Measurements from ENCODE around the gene NANOS3. TPM values are rescaled to one million over a fixed set of nuclear protein-coding genes. Genes with fewer than 3 reads are reported as not detected.

The NANOS3 gene
- under 1 TPM in 1 of 2 experiments, not detected in 1; 0.55 TPM for total RNA-seq

DNA sequence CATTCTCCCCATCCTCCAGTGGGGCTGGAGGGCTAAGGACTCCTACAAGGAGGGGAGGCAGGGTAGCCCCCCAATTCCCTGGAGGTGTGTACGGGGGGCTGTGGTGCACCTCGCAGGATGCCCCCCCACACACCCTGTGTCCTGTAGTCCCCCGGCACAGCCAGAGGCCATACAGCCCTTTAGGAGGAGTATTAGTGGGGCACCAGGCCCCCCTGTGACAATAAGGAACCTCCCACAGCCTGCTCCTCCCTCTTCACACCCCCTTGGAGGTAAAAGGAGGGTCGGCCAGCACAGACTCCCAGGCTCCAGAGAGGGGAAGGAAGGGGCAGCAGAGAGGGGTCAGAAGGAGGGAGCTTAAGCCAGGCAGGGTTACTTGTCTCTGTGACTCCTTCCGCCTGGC lies at the start of gene NANOS3:
TSS of gene NANOS3 (plus strand) at position 301 of the 400 bp plus-strand sequence. CDS start 115 bp downstream, outside the sequence.

DNA sequence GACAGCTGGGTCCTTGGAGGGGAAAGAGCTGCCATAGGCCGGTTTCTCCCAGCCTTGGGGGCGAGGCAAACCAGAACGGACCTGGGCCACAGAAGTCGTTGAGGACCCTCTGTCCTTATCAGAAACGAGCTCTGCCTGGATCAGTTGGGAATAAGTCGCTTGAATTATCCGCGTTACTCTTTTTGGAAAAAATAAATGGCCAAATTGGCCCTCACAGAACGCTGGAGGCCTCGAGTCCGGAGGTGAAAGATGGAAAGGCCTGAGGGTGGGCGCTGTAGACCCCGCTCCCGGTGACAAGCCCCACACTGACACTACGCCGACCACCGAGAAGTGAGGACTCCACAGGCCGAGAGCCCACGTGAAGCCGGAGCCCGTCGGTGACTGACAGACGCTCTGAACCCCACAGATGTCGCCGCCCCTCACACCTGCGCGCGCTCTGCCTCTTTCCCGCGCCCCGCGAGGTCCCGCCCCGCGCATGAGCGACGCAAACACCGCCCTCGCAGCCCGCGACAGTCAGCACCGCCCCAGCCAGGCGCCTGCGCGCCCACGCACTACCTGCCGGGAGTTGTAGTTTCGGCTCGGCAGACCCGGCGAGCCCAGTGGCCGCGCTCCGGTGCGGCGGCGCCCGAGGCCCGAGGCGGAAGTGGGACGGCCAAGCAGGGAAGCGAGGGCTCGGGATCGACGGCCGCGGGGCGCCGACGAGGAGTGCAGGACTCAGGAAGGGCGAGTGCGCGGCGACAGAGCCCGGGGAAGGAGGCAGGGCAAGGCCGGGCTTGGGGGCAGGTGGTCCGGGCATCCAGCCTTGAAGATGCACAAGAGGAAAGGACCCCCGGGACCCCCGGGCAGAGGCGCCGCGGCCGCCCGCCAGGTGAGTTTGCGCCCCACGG lies 28.9 kb downstream of the NANOS3 start, which contains the start of the genes BRME1 and CC2D1A:
TSS of gene BRME1 (minus strand) at position 484 of the 887 bp plus-strand sequence. CDS start 1,225 bp downstream, outside the sequence.
TSS of gene CC2D1A (plus strand) at position 568 of the 887 bp plus-strand sequence. CDS start at position 809, 241 bp downstream.

Small RNA genes within 50 kb of the gene (microRNA-seq; reads per million reads assigned to microRNA genes)
- gene MIR181C (ENCODE audit: borderline microRNAs expressed, borderline replicate concordance) (60.1 reads per million, percentile 66 among the genes with 10 or more reads in this experiment), gene MIR181D (ENCODE audit: borderline microRNAs expressed, borderline replicate concordance) (43.4 reads per million, percentile 63 among the genes with 10 or more reads in this experiment)

Other genes starting within 250 kb of the NANOS3 start
- 10 to 100 TPM; 31.3 to 34.1 TPM for gene MRI1, start 112.6 kb upstream of the NANOS3 start, total RNA-seq
- gene C19orf53, start 102.7 kb upstream of the NANOS3 start, total RNA-seq: 100 to 1,000 TPM; 100 to 105 TPM
- gene ZSWIM4, start 81.7 kb upstream of the NANOS3 start, total RNA-seq: 10 to 100 TPM in 1 of 2 experiments, 1 to 10 TPM in 1; 9.8 to 10.6 TPM
- 1 to 10 TPM; 5.1 to 5.8 TPM for gene BRME1, start 29.0 kb downstream of the NANOS3 start, total RNA-seq
- gene CC2D1A, start 29.1 kb downstream of the NANOS3 start, total RNA-seq: 10 to 100 TPM; 27.9 to 31.5 TPM
- gene PODNL1, start 61.3 kb downstream of the NANOS3 start, total RNA-seq: under 1 TPM; 0.50 to 0.70 TPM
- 10 to 100 TPM; 66.7 to 69.5 TPM for gene DCAF15, start 75.4 kb downstream of the NANOS3 start, total RNA-seq
- gene RFX1, start 129.2 kb downstream of the NANOS3 start, total RNA-seq: 10 to 100 TPM; 15.6 to 16.8 TPM
- not detected for gene RLN3, start 151.0 kb downstream of the NANOS3 start, total RNA-seq
- gene IL27RA, start 154.6 kb downstream of the NANOS3 start, total RNA-seq: 10 to 100 TPM; 82.9 to 83.3 TPM
- not detected for gene PALM3, start 184.9 kb downstream of the NANOS3 start, total RNA-seq
- gene MISP3, start 195.7 kb downstream of the NANOS3 start, total RNA-seq: 1 to 10 TPM; 1.6 to 1.8 TPM
- gene C19orf67, start 208.6 kb downstream of the NANOS3 start, total RNA-seq: under 1 TPM in 1 of 2 experiments, not detected in 1; 0.23 TPM
- gene SAMD1, start 213.6 kb downstream of the NANOS3 start, total RNA-seq: 10 to 100 TPM; 63.2 to 68.6 TPM
- gene PRKACA, start 240.6 kb downstream of the NANOS3 start, total RNA-seq: 10 to 100 TPM; 58.0 to 65.0 TPM

Measured in activated naive CD4-positive, alpha-beta T cell treated with anti-CD3 and anti-CD28 coated beads, Interleukin-2, amount 10 ng/mL, durations not matched to agents 5 hours and 36 hours (primary cell).